HepG2 (cell line): ENCODE data around the gene P2RY2. TPM values are rescaled to one million over a fixed set of nuclear protein-coding genes. Genes with fewer than 3 reads are reported as not detected.

Experiments
- ATAC-seq: fragments of 200-7000 bp; cut with Tn5 transposase; 3 replicates; pipeline ENCODE4 v1.9.1; 2020; ENCODE audit warnings: mild to moderate bottlenecking, moderate library complexity
- BruUV-seq: library from RNA; stranded (reverse); fragments of 400-500 nt; replicated peaks from 2 replicates; lab custom pipeline; 2021; lab: Mats Ljungman, UMichigan
- CTCF ChIA-PET: fragments of 300-600 bp; formaldehyde crosslinking; extraction: SDS; loops from one replicate; lab custom pipeline; 2021; ENCODE audit warnings: low total read pairs, inconsistent platforms, low intra/inter-chr PET ratio; lab: Yijun Ruan, JAX
- POLR2A ChIA-PET: fragments of 350-600 bp; sonication (Branson Sonifier 250); formaldehyde crosslinking; loops from one replicate; lab custom pipeline; 2020; ENCODE audit warnings: antibody characterized with exemption, inconsistent platforms; lab: Yijun Ruan, JAX
- DNase-seq: peaks from one replicate; pipeline ENCODE4 v3.0.0-alpha.2; 2015; ENCODE audit warnings: low spot score
- FAIRE-seq: peaks from 3 replicates; lab custom pipeline; 2011; peaks lifted over from hg19 to GRCh38; lab: Jason Lieb, UNC
- H2AFZ ChIP-seq: one replicate; pipeline ENCODE4 v1.6.1; 2011; ENCODE audit warnings: low read length, inconsistent platforms
- H3K27ac ChIP-seq: fragments of 300-600 bp; 3 replicates; pipeline ENCODE4 v1.8.0; 2011; ENCODE audit warnings: mixed run types, mild to moderate bottlenecking, mixed read lengths, low read length, inconsistent platforms; ENCODE audit not compliant: insufficient read depth; ENCODE audit errors: extremely low read length
- H3K27me3 ChIP-seq, 2 experiments: fragments of 200-600 bp in 1 of 2; 2 replicates in 1 of 2; 3 replicates in 1 of 2; pipeline versions ENCODE4 v1.6.0 to v1.8.0; 2011; ENCODE audit warnings: low read length in 2 of 2, mild to moderate bottlenecking in 2 of 2, moderate library complexity in 2 of 2, inconsistent platforms in 1 of 2; ENCODE audit not compliant: insufficient read depth in 2 of 2, control insufficient read depth in 1 of 2
- H3K36me3 ChIP-seq, 2 experiments: fragments of 200-600 bp in 1 of 2; replicated peaks in 1 of 2; 2 replicates in 1 of 2; 3 replicates in 1 of 2; pipeline versions ENCODE4 v1.5.1 to v1.8.0; 2011; ENCODE audit warnings: low read length in 2 of 2, inconsistent platforms in 1 of 2; ENCODE audit not compliant: insufficient read depth in 2 of 2, control insufficient read depth in 1 of 2
- H3K4me1 ChIP-seq: 2 replicates; pipeline ENCODE4 v1.5.1; 2012; ENCODE audit warnings: low read length, inconsistent platforms; ENCODE audit not compliant: insufficient read depth
- H3K4me2 ChIP-seq: 2 replicates; pipeline ENCODE4 v1.6.0; 2011; ENCODE audit warnings: low read depth, low read length, inconsistent platforms
- H3K4me3 ChIP-seq, 3 experiments: fragments of 200-600 bp in 1 of 3; sonication (generic), shearing (Covaris generic) in 1 of 3; replicated peaks in 1 of 3; 2 replicates each; pipeline ENCODE4 v1.5.1; 2011 to 2016; ENCODE audit warnings: low read length in 3 of 3, inconsistent platforms in 2 of 3, low read depth in 2 of 3, mild to moderate bottlenecking in 2 of 3, control low read depth in 1 of 3, mixed read lengths in 1 of 3; ENCODE audit not compliant: insufficient read depth in 1 of 3
- H3K79me2 ChIP-seq: one replicate; pipeline ENCODE4 v1.6.1; 2011; ENCODE audit warnings: low read length, inconsistent platforms; ENCODE audit not compliant: insufficient read depth
- H3K9ac ChIP-seq: 2 replicates; pipeline ENCODE4 v1.6.0; 2011; ENCODE audit warnings: mild to moderate bottlenecking, low read depth, low read length, inconsistent platforms; ENCODE audit not compliant: insufficient read depth
- H3K9me3 ChIP-seq: 2 replicates; pipeline ENCODE4 v1.5.1; 2012; ENCODE audit warnings: mild to moderate bottlenecking, low read length
- H4K20me1 ChIP-seq: 2 replicates; pipeline ENCODE4 v1.6.0; 2011; ENCODE audit warnings: inconsistent platforms, mild to moderate bottlenecking, low read length, moderate library complexity; ENCODE audit not compliant: insufficient read depth
- GATAD1 ChIP-seq: IDR thresholded peaks from 2 replicates; pipeline ENCODE4 v1.6.1; 2016; ENCODE audit warnings: missing genetic modification reagents, missing compliant biosample characterization
- KLF11 ChIP-seq: IDR thresholded peaks from 2 replicates; pipeline ENCODE4 v1.6.1; 2016; ENCODE audit warnings: missing compliant biosample characterization
- KLF16 ChIP-seq, 2 experiments: sonication (generic) in 1 of 2; formaldehyde crosslinking in 1 of 2; IDR thresholded peaks; 2 replicates each; pipeline versions ENCODE4 v1.6.1 to v1.8.0; 2016 to 2023; ENCODE audit warnings: missing genetic modification reagents in 2 of 2, missing compliant biosample characterization in 1 of 2
- MBNL3 ChIP-seq: fragments of 250-450 bp; sonication (Bioruptor Pico); conservative IDR thresholded peaks from 2 replicates; pipeline ENCODE4 v1.8.0; 2022; ENCODE audit warnings: mild to moderate bottlenecking, inconsistent platforms
- NBN ChIP-seq: fragments of 450-650 bp; conservative IDR thresholded peaks from 2 replicates; pipeline ENCODE4 v1.6.1; 2017
- NFKB2 ChIP-seq: sonication (generic); formaldehyde crosslinking; IDR thresholded peaks from 2 replicates; pipeline ENCODE4 v1.4.0; 2020; ENCODE audit warnings: missing genetic modification reagents, borderline replicate concordance
- PHF20 ChIP-seq: sonication (generic); formaldehyde crosslinking; IDR thresholded peaks from 2 replicates; pipeline ENCODE4 v1.5.0; 2020; ENCODE audit warnings: mild to moderate bottlenecking, missing genetic modification reagents
- SUZ12 ChIP-seq: fragments of 150-350 bp; IDR thresholded peaks from 2 replicates; pipeline ENCODE4 v1.6.1; 2014; ENCODE audit warnings: low read depth, low read length
- SYNCRIP ChIP-seq: fragments of 200-400 bp; formaldehyde crosslinking; IDR thresholded peaks from 2 replicates; pipeline ENCODE4 v1.6.1; 2018; ENCODE audit warnings: mild to moderate bottlenecking, low read depth, low read length; ENCODE audit not compliant: insufficient read depth
- TBX3 ChIP-seq: fragments of 450-650 bp; IDR thresholded peaks from 2 replicates; pipeline ENCODE4 v1.6.1; 2017; ENCODE audit warnings: antibody characterized with exemption, mild to moderate bottlenecking, inconsistent platforms, borderline replicate concordance
- TMF1 ChIP-seq: sonication (generic); formaldehyde crosslinking; IDR thresholded peaks from 2 replicates; pipeline ENCODE4 v1.8.1; 2022; ENCODE audit warnings: low read depth, missing genetic modification reagents
- ZNF605 ChIP-seq: sonication (generic); formaldehyde crosslinking; IDR thresholded peaks from 2 replicates; pipeline ENCODE4 v1.8.0; 2022; ENCODE audit warnings: mild to moderate bottlenecking, missing genetic modification reagents
- ZNF607 ChIP-seq: sonication (generic); formaldehyde crosslinking; IDR thresholded peaks from 2 replicates; pipeline ENCODE4 v1.5.1; 2020; ENCODE audit warnings: missing genetic modification reagents, mild to moderate bottlenecking, borderline replicate concordance
- ZNF781 ChIP-seq: sonication (generic); formaldehyde crosslinking; IDR thresholded peaks from 2 replicates; pipeline ENCODE4 v1.5.1; 2020; ENCODE audit warnings: borderline replicate concordance, mild to moderate bottlenecking, missing genetic modification reagents; ENCODE audit errors: not compliant biosample characterization
- ZSCAN31 ChIP-seq: sonication (generic); formaldehyde crosslinking; IDR thresholded peaks from 2 replicates; pipeline ENCODE4 v1.5.0; 2020; ENCODE audit warnings: low read depth, mild to moderate bottlenecking, missing genetic modification reagents
- WGBS: methylation state at CpG from one replicate; pipeline ENCODE4 v1.1.6; 2017; ENCODE audit warnings: low lambda C conversion rate; 5-methylcytosine and 5-hydroxymethylcytosine counted together
- in situ Hi-C: cut with HindIII; loops from 2 replicates; pipeline ENCODE4 v1.10.0; 2017; ENCODE audit warnings: low pct_unique_long_range_greater_than_20kb; ENCODE audit not compliant: extremely low pct_ligation_motif_present
- intact Hi-C: fragments of 100-400 bp; cut with micrococcal nuclease; formaldehyde crosslinking; loops from one replicate; pipeline ENCODE4 v1.10.0; 2022; ENCODE audit not compliant: unreplicated experiment
- polyA plus RNA-seq, 8 experiments: library from polyadenylated mRNA; depleted of rRNA in 3 of 8; stranded (reverse) in 7 of 8; unstranded in 1 of 8; fragments of >200 nt; fragmentation: Illumina TruSeq in 4 of 8; extraction: Trizol in 4 of 8; gene quantifications; 2 replicates each; pipeline versions ENCODE4 v1.2.1 to v1.2.3, GENCODE V29; 2011 to 2016; ENCODE audit warnings: low read depth in 4 of 8, missing spikeins in 1 of 8, mixed read lengths in 1 of 8; ENCODE audit not compliant: insufficient read depth in 1 of 8
- total RNA-seq, 5 experiments: library from RNA; depleted of rRNA; stranded (reverse); fragments of >200 nt; fragmentation: Illumina TruSeq; extraction: Trizol; gene quantifications; 2 replicates each; pipeline ENCODE4 v1.2.3, GENCODE V29; 2016; ENCODE audit warnings: low read depth in 1 of 5

P2RY2 gene
- total and polyA plus RNA-seq, 2 of the 13 experiments (the other 11 are each of a cell fraction or from before 2014, with no cell fraction given) = 0.95 to 3.1 TPM

GRCh38 chr11:73201249-73201648 lies 16.8 kb upstream of the P2RY2 start:
- no peak overlapping the region for H3K4me2 ChIP-seq
- CTCF ChIA-PET = no interaction called here

GRCh38 chr11:73201888-73202780 lies 15.9 kb upstream of the P2RY2 start:
- WGBS = 59% methylated on average over 8 of the region's 8 CpGs
- no peak overlapping the region for H3K4me3 ChIP-seq
- intact Hi-C loops (no loop called here), in situ Hi-C loops (no loop called here)
- no peak for ATAC-seq
- H3K9ac ChIP-seq = no peak overlapping the region
- no peaks in the 10 kb centered on the region for H4K20me1 ChIP-seq
- H3K4me1 ChIP-seq = peaks cover 30% of the 10 kb centered on the region
- no peak for DNase-seq
- no peaks in the 10 kb centered on the region for H3K79me2 ChIP-seq
- H2AFZ ChIP-seq = no peak overlapping the region
- CTCF ChIA-PET = no interaction called here
- no peak for TF ChIP-seq KLF16 (CRISPR knock-in tag; IDR thresholded peaks at IDR 0.05)
- TF ChIP-seq SUZ12 = no peak
- TF ChIP-seq NBN = no peak
- TF ChIP-seq SYNCRIP = no peak
- no peak for TF ChIP-seq ZNF607 (CRISPR knock-in tag)
- TF ChIP-seq TBX3 = no peak
- no peak for TF ChIP-seq PHF20 (CRISPR knock-in tag)
- TF ChIP-seq NFKB2 (CRISPR knock-in tag) = no peak
- no peak for TF ChIP-seq ZNF781 (CRISPR knock-in tag)
- no peak for TF ChIP-seq KLF11 (CRISPR knock-in tag)
- TF ChIP-seq GATAD1 = no peak
- no peak for TF ChIP-seq ZNF605 (CRISPR knock-in tag)
- no peak for TF ChIP-seq TMF1 (CRISPR knock-in tag)
- TF ChIP-seq, all 625 proteins: peak for 0
- Histone ChIP-seq H3K9me3 (no peaks in the 10 kb centered on the region), H3K36me3 (no peaks in the 10 kb centered on the region), H3K27ac (no peak overlapping the region), H3K27me3 (no peaks in the 10 kb centered on the region; a peak in 1 of 5 replicates), H3K4me2 (no peak overlapping the region)
- no TSS peak for BruUV-seq
- no peak for FAIRE-seq
- POLR2A ChIA-PET = no interaction called here

More at GRCh38 chr11:73201249-73201648, 16.8 kb upstream of the P2RY2 start:
- FAIRE-seq (no peak), DNase-seq (no peak), ATAC-seq (no peak)
- Histone ChIP-seq H3K36me3 (no peaks in the 10 kb centered on the region), H4K20me1 (no peaks in the 10 kb centered on the region), H3K27me3 (peaks cover 0 to 4% of the 10 kb centered on the region in 2 experiments; a peak in 2 of 5 replicates), H3K4me3 (no peak overlapping the region), H3K4me1 (peaks cover 24% of the 10 kb centered on the region), H2AFZ (no peak overlapping the region), H3K9ac (no peak overlapping the region), H3K27ac (no peak overlapping the region), H3K9me3 (no peaks in the 10 kb centered on the region), H3K79me2 (no peaks in the 10 kb centered on the region)
- in situ Hi-C loops = no loop called here
- BruUV-seq = no TSS peak
- TF ChIP-seq MBNL3 (no peak), ZSCAN31 (CRISPR knock-in tag) (no peak)
- WGBS = 46% methylated on average over 6 of the region's 6 CpGs
- POLR2A ChIA-PET = no interaction called here
- intact Hi-C loops = no loop called here
